Activated CD8-positive, alpha-beta memory T cell treated with anti-CD3 and anti-CD28 coated beads for 4 hours (primary cell): Measurements from ENCODE around the gene EPN3.

ENCODE experiments used
- DNase-seq, 2 donors: peaks; one replicate each; pipeline ENCODE4 v3.0.0-alpha.2; 2020; ENCODE audit warnings: low read depth in 2 of 2

The EPN3 gene

GRCh38 chr17:50532452-50533024 is at the start of gene EPN3:
EPN3 (plus strand) TSS chr17:50532735; CDS start chr17:50536557, 3,822 bp downstream.
- DNase-seq: no peak

DNA sequence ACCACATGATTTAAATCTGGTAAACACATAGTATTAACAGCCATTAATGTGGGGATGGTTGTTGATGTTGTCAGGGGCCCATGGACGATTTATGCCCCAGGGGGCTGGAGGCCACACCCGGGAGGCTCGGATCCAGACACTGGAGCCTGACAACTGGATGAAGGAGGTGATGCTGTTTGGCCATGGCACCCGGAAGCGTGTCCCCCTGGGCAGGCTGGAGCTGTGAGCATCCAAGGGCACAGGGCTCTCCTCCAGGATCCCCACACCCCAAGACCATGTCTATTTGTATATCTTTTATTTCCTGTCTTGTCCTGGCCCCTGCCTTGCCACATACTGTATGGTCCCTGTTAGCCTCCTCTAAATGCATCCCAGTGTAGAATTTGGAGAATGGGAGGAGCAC is 49.3 kb upstream of the EPN3 start:
- no peak for DNase-seq

- DNase-seq: no peak
These were observed 48.0 kb upstream of the EPN3 start for GRCh38 chr17:50484386-50485155.

DNA sequence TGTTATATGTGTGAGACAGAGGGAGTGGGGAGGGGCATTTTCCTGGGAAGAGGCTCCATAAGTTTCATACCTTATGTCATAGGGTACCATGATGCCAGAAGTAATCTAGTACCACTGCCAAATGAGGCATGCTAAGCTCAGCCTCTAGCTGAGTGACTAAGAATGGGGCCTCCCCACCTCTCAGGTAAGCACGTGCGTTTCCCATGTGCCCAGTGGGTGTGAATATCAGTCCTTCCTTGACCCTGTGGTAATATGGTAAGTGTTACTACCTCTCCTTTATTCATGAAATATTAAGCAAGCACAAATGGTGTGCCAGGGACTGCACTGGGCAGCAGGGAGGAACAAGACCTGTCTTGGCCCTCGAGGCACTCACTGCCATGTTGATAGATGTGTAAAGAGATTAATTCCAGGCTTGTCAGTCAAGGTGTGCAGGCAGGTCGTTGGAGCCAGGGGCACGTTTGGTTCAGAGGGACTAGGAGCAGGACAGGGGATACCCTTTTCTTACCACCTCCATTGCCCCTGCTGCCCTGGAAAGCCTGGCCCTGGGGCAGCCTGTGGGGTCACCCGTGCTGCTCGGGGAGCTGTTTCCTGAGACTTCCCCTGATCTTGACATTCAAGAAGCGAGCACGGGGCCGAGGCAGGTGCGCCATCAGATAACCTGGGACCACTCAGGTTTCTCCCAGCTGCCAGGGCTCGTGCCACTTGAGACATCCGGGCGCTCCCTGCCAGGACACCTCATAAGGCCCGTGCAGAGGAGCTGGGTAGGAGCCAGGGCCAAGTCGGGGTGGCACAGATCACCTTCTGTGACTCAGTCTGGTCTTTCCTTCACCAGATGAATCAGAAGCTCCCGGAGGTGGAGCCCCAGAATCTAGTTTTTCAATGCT is 45.1 kb upstream of the EPN3 start:
- DNase-seq: no peak

- no peak for DNase-seq
These were observed 43.7 kb upstream of the EPN3 start for GRCh38 chr17:50488880-50489279.

DNA sequence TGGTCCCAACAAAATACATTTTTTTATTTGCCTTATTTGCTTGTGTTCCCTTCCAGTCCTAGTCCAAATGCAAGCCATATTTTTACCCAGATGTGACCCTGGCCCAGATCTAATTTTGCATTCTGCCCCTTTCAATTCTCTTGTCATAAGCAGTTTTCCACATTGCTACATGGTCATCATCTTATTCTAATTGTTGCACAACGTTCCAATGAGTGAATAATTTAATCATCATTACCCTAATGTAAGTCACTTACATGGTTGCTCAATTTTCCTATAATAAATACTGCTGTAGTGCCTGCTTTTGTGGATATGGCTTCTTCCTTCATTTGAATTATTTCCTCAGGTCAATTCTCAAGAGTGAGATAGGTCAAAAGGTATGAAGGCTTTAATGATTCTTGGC is 41.0 kb upstream of the EPN3 start:
- DNase-seq: no peak

- DNase-seq: no peak
These were observed 40.3 kb upstream of the EPN3 start for GRCh38 chr17:50492214-50492613.

DNA sequence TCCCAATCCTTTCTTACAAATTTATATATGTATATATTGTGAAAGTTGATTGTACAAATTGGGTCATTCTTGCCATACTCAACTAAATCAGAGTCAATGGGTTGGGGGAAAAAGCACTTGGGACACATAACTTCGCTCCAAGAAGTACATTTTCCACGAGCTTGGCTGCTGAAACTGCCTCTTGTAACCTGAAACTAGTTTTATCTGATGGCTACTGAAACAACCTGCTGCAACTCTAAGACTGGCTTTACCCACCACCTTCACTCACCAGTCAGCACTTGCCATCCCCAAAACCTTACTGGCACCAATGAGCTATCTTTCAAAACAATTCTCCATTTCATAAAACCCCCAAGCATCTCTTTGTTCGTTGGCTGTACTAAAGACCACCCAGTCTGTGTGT is 38.8 kb upstream of the EPN3 start:
- no peak for DNase-seq

GRCh38 chr17:50495217-50495823 is 37.2 kb upstream of the EPN3 start:
- no peak for DNase-seq

- no peak for DNase-seq
These were observed 36.6 kb upstream of the EPN3 start for GRCh38 chr17:50495918-50496317.

- no peak for DNase-seq
These were observed 34.3 kb upstream of the EPN3 start for GRCh38 chr17:50498021-50498874.

DNA sequence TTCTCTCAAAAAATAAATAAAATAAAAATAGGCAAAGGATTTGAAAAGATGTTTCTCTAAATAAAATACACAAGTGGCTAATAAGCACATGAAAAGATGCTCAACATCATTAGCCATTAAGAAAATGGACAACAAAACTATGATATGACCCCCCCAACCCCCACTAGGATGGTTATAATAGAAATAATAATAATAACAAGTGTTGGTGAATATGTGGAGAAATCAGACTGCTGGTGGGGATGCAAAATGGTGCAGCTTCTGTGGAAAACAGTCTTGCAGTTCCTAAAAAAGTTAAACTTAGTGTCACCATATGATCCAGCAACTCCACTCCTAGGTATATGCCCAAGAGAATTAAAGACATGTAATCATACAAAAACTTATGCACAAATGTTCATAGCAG is 33.3 kb upstream of the EPN3 start:
- no peak for DNase-seq

- no peak for DNase-seq
These were observed 32.8 kb upstream of the EPN3 start for GRCh38 chr17:50499721-50500120.

DNA sequence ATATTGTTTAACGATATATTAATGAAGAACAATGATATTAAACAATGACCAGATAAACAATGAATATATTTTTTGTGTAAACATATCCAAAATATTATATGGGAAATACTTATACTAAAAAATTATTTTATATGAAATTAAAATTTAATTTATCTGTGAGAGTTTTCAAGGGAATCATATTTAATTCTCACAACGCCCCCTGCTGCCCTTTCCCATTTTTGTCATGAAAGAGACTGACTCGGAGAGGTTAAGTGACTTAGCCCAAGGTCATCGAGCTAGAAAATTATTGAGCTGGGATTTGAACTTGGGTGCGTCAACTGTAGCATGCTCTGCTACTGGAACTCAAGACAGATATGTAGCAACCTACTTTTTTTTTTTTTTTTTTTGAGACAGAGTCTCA is 31.5 kb upstream of the EPN3 start:
- no peak for DNase-seq

GRCh38 chr17:50502301-50502990 is 30.1 kb upstream of the EPN3 start:
- no peak for DNase-seq

GRCh38 chr17:50505591-50506130 is 26.9 kb upstream of the EPN3 start:
- no peak for DNase-seq

GRCh38 chr17:50506298-50506697 is 26.2 kb upstream of the EPN3 start:
- no peak for DNase-seq

DNA sequence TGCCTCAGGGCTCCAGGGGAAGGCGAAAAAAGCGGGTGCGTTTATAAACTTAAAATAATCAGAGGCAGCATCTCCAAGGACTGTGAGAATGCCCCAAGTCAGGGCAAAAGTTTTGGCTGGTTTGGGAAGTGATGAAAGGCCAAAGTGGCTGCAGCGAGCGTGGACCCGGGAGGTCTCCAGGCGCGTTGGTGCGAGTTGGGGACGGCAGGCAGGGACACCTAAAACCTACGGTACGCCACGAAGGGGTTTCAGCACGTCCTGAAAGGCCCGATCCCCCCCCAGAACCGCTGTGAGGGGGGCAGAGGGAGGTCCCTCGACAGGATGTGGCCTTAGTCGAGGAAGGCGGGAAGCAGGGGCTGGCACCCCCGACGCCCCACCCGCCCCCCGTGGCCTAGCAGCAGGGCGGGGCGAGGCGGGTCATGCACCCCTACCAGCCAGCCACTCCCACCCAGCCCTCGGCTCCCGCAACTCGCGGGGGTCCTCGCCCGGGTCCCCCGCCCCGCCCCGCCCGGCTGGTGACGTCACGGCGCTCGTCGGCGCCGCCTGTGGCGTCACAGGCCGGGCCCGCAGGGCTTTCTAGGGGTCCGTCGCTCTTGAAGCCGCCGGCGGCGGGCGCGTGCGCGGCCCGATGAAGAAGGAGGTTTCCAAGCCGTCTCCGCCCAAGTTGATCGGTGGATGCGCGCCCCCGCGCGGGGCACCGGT is 24.5 kb upstream of the EPN3 start, which contains the start of gene MYCBPAP:
TSS of gene MYCBPAP (plus strand) at position 569 of the 702 bp plus-strand sequence. CDS start 236 bp downstream, outside the sequence.
- peak; percentile 19 to 60 for DNase-seq
